GM21717 (cell line): ENCODE data around the gene B4GALNT4.
"Not testable (repeated sequence)": the region's sequence is repeated elsewhere in the genome, so short reads cannot be mapped to it uniquely, and the experiment has no call there.

ENCODE experiments used
- ATAC-seq: cut with Tn5 transposase; IDR thresholded peaks from one replicate; pipeline ENCODE4 v1.9.1; 2021; ENCODE audit warnings: mild to moderate bottlenecking, moderate library complexity; ENCODE audit not compliant: unreplicated experiment

The B4GALNT4 gene

GRCh38 chr11:373716-374551 is 4.6 kb downstream of the B4GALNT4 start:
- ATAC-seq: no peak

GRCh38 chr11:375065-376025 is 6.0 kb downstream of the B4GALNT4 start:
- ATAC-seq: no peak

GRCh38 chr11:376531-377173 is 7.4 kb downstream of the B4GALNT4 start:
- no peak for ATAC-seq

GRCh38 chr11:377174-377865 is 8.0 kb downstream of the B4GALNT4 start:
- ATAC-seq: no peak

GRCh38 chr11:377883-378500 is 8.7 kb downstream of the B4GALNT4 start:
- no peak for ATAC-seq

- ATAC-seq: no peak
Observed at GRCh38 chr11:379205-380094, 10.2 kb downstream of the B4GALNT4 start.

- ATAC-seq: no peak
Observed at GRCh38 chr11:380095-380480, 10.8 kb downstream of the B4GALNT4 start.

GRCh38 chr11:380491-380890 is 11.2 kb downstream of the B4GALNT4 start:
- ATAC-seq: no peak

GRCh38 chr11:380996-381395 is 11.7 kb downstream of the B4GALNT4 start:
- ATAC-seq: no peak

GRCh38 chr11:381501-382072 is 12.3 kb downstream of the B4GALNT4 start:
- no peak for ATAC-seq

GRCh38 chr11:382081-382629 is 12.9 kb downstream of the B4GALNT4 start:
- no peak for ATAC-seq

- no peak for ATAC-seq
Observed at GRCh38 chr11:383431-383830, 14.1 kb downstream of the B4GALNT4 start.

GRCh38 chr11:384511-384910 is 15.2 kb downstream of the B4GALNT4 start:
- no peak for ATAC-seq

- ATAC-seq: no peak
Observed at GRCh38 chr11:385594-386351, 16.5 kb downstream of the B4GALNT4 start.

GRCh38 chr11:386483-386882 is 17.2 kb downstream of the B4GALNT4 start:
- ATAC-seq: no peak

GRCh38 chr11:387193-387793 is 18.0 kb downstream of the B4GALNT4 start:
- ATAC-seq: no peak

- not testable (repeated sequence) for ATAC-seq
Observed at GRCh38 chr11:389369-389768, 20.1 kb downstream of the B4GALNT4 start.
